Measurements from ENCODE around the gene MFAP2. TPM values are rescaled to one million over a fixed set of nuclear protein-coding genes. Genes with fewer than 3 reads are reported as not detected.
A peak's percentile ranks its signal among the peaks of the same experiment; 100 is the strongest.

MFAP2 gene
- total RNA-seq (2022) (0.58 and 1.2 TPM in 2 replicates), Bru-seq, nascent RNA (percentile 27 among the genes with signal in this experiment), BruChase-seq, experiment 1, labeled RNA remaining after a 6-hour chase (percentile 34 among the genes with signal in this experiment), BruChase-seq, experiment 2, labeled RNA remaining after a 2-hour chase (percentile 30 among the genes with signal in this experiment)
- long read RNA-seq, partial matches to known transcripts = 0 of 1 reads
- long read RNA-seq, other reads (novel, unspliced or antisense) = 1 of 1 reads

GRCh38 chr1:16980473-16981268, at the start of gene MFAP2:
MFAP2 (minus strand) TSS chr1:16980620; CDS start chr1:16978273, 2,347 bp downstream.
- no peak for TF ChIP-seq CTCF (IDR thresholded peaks at IDR 0.05; ENCODE audit: unreplicated experiment)
- Mint-ChIP-seq H3K9me3 (ENCODE audit: unreplicated experiment) (no peaks in the 10 kb centered on the region), H3K27me3 (ENCODE audit: insufficient read depth, unreplicated experiment) (no peaks in the 10 kb centered on the region), H3K4me3 (ENCODE audit: unreplicated experiment) (no peak within 1 kb of the TSS), H3K27ac (ENCODE audit: low read depth, unreplicated experiment) (no peak within 1 kb of the TSS), H3K4me1 (ENCODE audit: insufficient read depth, unreplicated experiment) (peaks cover 17% of the 10 kb centered on the region), H3K36me3 (ENCODE audit: insufficient read depth, unreplicated experiment) (peaks cover 6% of the 10 kb centered on the region)
- ChIA-PET CTCF (interaction anchor here (1.1 to 1.5 kb wide), 2 partner anchors 15 to 55 kb away, joined by 3 to 5 read pairs; no protein-coding TSS in a partner anchor), POLR2A (interaction anchor here (0.7 kb wide), 1 partner anchor 23 kb away, joined by 3 read pairs; no protein-coding TSS in a partner anchor)
- intact Hi-C loops (cut with micrococcal nuclease) = no loop called here
- BruUV-seq (replicated peaks) = no TSS peak
- no peak for DNase-seq (ENCODE audit: unreplicated experiment)

DNA sequence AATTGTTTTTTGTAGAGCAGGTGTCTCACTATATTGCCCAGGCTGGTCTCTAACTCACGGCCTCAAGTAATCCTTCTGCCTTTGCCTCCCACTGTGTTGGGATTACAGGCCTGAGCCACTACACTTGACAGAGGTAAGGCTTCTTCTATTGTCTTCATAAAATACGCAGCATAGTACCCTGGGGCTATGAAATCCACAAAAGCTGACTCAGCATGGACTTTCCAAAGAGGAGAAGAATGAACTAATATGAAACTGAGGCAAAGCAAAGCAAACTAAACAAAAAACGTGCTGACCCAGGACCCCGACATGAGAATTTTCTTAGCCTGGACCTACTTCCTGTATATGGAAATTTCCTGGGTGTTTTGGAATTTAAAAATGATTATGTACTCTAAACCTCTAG, 49.8 kb upstream of the MFAP2 start:
- no peaks in the 10 kb centered on the region for H3K9me3 Mint-ChIP-seq (ENCODE audit: unreplicated experiment)
- peaks cover 80% of the 10 kb centered on the region for H3K36me3 Mint-ChIP-seq (ENCODE audit: insufficient read depth, unreplicated experiment)
- DNase-seq (ENCODE audit: unreplicated experiment) = peak; percentile 50
- BruUV-seq (replicated peaks) = no TSS peak
- peaks cover 16% of the 10 kb centered on the region for H3K4me1 Mint-ChIP-seq (ENCODE audit: insufficient read depth, unreplicated experiment)
- H3K4me3 Mint-ChIP-seq (ENCODE audit: unreplicated experiment) = no peak overlapping the region
- ChIA-PET POLR2A (interaction anchor here (0.6 to 0.7 kb wide), 3 partner anchors 10 to 66 kb away, joined by 3 read pairs; no protein-coding TSS in a partner anchor), CTCF (interaction anchor here (0.6 to 8.2 kb wide), 4 partner anchors 16 to 410 kb away, joined by 3 to 56 read pairs (median 4); no protein-coding TSS in a partner anchor)
- TF ChIP-seq CTCF (IDR thresholded peaks at IDR 0.05; ENCODE audit: unreplicated experiment) = no peak
- H3K27ac Mint-ChIP-seq (ENCODE audit: low read depth, unreplicated experiment) = no peak overlapping the region
- no peaks in the 10 kb centered on the region for H3K27me3 Mint-ChIP-seq (ENCODE audit: insufficient read depth, unreplicated experiment)
- intact Hi-C loops (cut with micrococcal nuclease) = no loop called here

DNA sequence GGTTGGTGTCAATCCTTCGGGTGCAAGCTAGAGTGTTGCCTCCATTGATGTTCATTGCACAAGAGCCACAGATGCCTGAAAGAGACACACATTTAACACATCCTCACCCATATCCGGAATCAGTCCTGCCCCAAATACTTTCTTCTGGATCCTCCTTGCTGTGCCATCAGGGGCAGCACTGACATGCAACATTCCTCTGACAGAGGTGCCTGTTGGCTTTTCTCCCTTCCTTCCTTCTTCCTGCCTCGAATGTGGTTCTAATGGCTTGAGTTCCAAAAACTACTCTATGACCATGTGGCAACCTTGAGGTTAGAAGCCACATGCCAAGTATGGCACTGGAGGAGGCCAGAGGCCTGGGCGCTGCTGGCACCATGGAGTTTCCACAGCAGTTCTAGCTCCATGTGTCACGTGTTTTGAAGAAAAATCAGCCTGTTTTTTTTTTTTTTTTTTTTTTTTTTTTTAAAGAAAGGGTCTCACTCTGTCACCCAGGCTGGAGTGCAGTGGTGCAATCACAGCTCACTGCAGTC, 48.3 kb upstream of the MFAP2 start:
- no peaks in the 10 kb centered on the region for H3K27me3 Mint-ChIP-seq (ENCODE audit: insufficient read depth, unreplicated experiment)
- DNase-seq (ENCODE audit: unreplicated experiment) = no peak
- H3K36me3 Mint-ChIP-seq (ENCODE audit: insufficient read depth, unreplicated experiment) = peaks cover 79% of the 10 kb centered on the region
- intact Hi-C loops (cut with micrococcal nuclease) = no loop called here
- H3K4me1 Mint-ChIP-seq (ENCODE audit: insufficient read depth, unreplicated experiment) = peaks cover 16% of the 10 kb centered on the region
- TF ChIP-seq CTCF (IDR thresholded peaks at IDR 0.05; ENCODE audit: unreplicated experiment) = no peak
- POLR2A ChIA-PET = interaction anchor here (0.6 to 2.9 kb wide), 7 partner anchors 15 to 103 kb away, joined by 3 to 9 read pairs (median 7); no protein-coding TSS in a partner anchor
- H3K4me3 Mint-ChIP-seq (ENCODE audit: unreplicated experiment) = peak overlapping the region; percentile 2
- BruUV-seq (replicated peaks) = no TSS peak
- H3K9me3 Mint-ChIP-seq (ENCODE audit: unreplicated experiment) = no peaks in the 10 kb centered on the region
- CTCF ChIA-PET = interaction anchor here (0.6 to 8.2 kb wide), 5 partner anchors 18 to 558 kb away, joined by 3 to 56 read pairs (median 3); no protein-coding TSS in a partner anchor
- H3K27ac Mint-ChIP-seq (ENCODE audit: low read depth, unreplicated experiment) = peak overlapping the region; percentile 36

Measured in MCF 10A (cell line).